Neural progenitor cell (in vitro differentiated cells): ENCODE data around the gene UBTD2. TPM values are rescaled to one million over a fixed set of nuclear protein-coding genes. Genes with fewer than 3 reads are reported as not detected.

Experiments used
- DNase-seq: peaks from one replicate; pipeline ENCODE4 v3.0.0-alpha.2; 2016; ENCODE audit warnings: low spot score
- H2AFZ ChIP-seq: fragments of 200-600 bp; sonication (generic); replicated peaks from 2 replicates; pipeline ENCODE4 v1.6.1; 2016; ENCODE audit warnings: antibody characterized with exemption
- H3F3A ChIP-seq: fragments of 200-600 bp; sonication (generic); 2 replicates; pipeline ENCODE4 v1.6.1; 2016; ENCODE audit warnings: antibody characterized with exemption, low read depth
- H3K27ac ChIP-seq: fragments of 200-600 bp; sonication (generic); 2 replicates; pipeline ENCODE4 v1.5.1; 2016; ENCODE audit warnings: mild to moderate bottlenecking
- H3K27me3 ChIP-seq: fragments of 200-600 bp; sonication (generic); 2 replicates; pipeline ENCODE4 v1.6.1; 2016; ENCODE audit warnings: mild to moderate bottlenecking, moderate library complexity
- H3K36me3 ChIP-seq: fragments of 200-600 bp; sonication (generic); 2 replicates; pipeline ENCODE4 v1.5.1; 2016
- H3K4me1 ChIP-seq: fragments of 200-600 bp; sonication (generic); 2 replicates; pipeline ENCODE4 v1.6.1; 2016; ENCODE audit warnings: mixed run types
- H3K4me2 ChIP-seq: fragments of 200-600 bp; sonication (generic); 2 replicates; pipeline ENCODE4 v1.6.1; 2016
- H3K4me3 ChIP-seq: fragments of 200-600 bp; sonication (generic); 2 replicates; pipeline ENCODE4 v1.5.1; 2016
- H3K79me2 ChIP-seq: fragments of 200-600 bp; sonication (generic); 2 replicates; pipeline ENCODE4 v1.6.1; 2016; ENCODE audit warnings: low read depth
- H3K9ac ChIP-seq: fragments of 200-600 bp; sonication (generic); 2 replicates; pipeline ENCODE4 v1.6.1; 2016
- H3K9me3 ChIP-seq: fragments of 200-600 bp; sonication (generic); 2 replicates; pipeline ENCODE4 v1.5.1; 2016; ENCODE audit warnings: low read depth
- H4K20me1 ChIP-seq: fragments of 200-600 bp; sonication (generic); 2 replicates; pipeline ENCODE4 v1.6.1; 2016; ENCODE audit warnings: low read depth
- H3K27ac Mint-ChIP-seq: 3 replicates; pipeline ENCODE4 v1.8.0; 2021; ENCODE audit warnings: mixed read lengths
- H3K27me3 Mint-ChIP-seq: 2 replicates; pipeline ENCODE4 v1.8.0; 2022; ENCODE audit warnings: low read depth, mild to moderate bottlenecking, inconsistent platforms, moderate library complexity, mixed read lengths; ENCODE audit not compliant: insufficient read depth
- H3K36me3 Mint-ChIP-seq: 3 replicates; pipeline ENCODE4 v1.8.0; 2021; ENCODE audit warnings: mixed read lengths
- H3K4me1 Mint-ChIP-seq: 3 replicates; pipeline ENCODE4 v1.8.0; 2021; ENCODE audit warnings: mixed read lengths
- H3K4me3 Mint-ChIP-seq: 3 replicates; pipeline ENCODE4 v1.8.0; 2021; ENCODE audit warnings: mild to moderate bottlenecking, moderate library complexity, mixed read lengths
- H3K9me3 Mint-ChIP-seq: 3 replicates; pipeline ENCODE4 v1.8.0; 2020; ENCODE audit warnings: mixed read lengths
- EZH2 ChIP-seq: fragments of 200-600 bp; sonication (generic); IDR thresholded peaks from 2 replicates; pipeline ENCODE4 v1.6.1; 2017; ENCODE audit warnings: antibody characterized with exemption, mild to moderate bottlenecking, moderate library complexity
- EZH2phosphoT487 ChIP-seq: fragments of 200-600 bp; sonication (generic); IDR thresholded peaks from 2 replicates; pipeline ENCODE4 v1.6.1; 2017; ENCODE audit warnings: antibody characterized with exemption
- total RNA-seq: library from RNA; depleted of rRNA; stranded (reverse); fragments of >200 nt; gene quantifications from 2 replicates; pipeline ENCODE4 v1.2.3, GENCODE V29; 2015; ENCODE audit warnings: low replicate concordance
- TF ChIP-seq, protein P1 (sequence below): fragments of 200-600 bp; sonication (generic); IDR thresholded peaks from 2 replicates; pipeline ENCODE4 v1.5.1; 2017; ENCODE audit warnings: antibody characterized with exemption, mild to moderate bottlenecking

Gene UBTD2
- total RNA-seq, 1 donor from 2014 or later: 92.9 TPM

DNA sequence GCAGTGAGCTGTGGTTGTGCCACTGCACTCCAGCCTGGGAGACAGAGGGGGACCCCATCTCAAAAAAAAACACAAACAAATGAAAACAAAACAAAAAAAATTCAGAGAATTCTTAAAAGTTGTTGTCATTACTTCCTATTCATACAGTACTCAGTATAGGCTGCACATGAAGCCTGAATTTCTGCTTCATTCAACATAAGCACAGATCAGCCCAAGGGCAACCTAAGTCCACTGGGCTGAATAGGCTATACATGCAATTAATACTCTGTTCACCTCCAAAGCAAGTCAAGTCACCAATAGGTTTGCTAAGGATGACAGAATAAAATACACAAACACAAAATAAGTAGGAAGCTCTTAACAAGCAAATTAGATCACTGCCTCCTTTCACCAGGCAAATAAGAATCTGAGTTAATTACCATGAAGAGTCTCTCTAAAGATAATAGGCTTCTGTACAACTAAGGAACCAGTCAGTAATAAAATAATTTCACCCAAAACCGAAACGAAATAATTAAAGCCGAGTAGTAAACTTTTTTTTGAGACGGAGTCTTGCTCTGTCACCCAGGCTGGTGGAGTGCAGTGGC is 18.7 kb downstream of the UBTD2 start:
- peaks cover 6% of the 10 kb centered on the region for H3K4me1 Mint-ChIP-seq
- Histone ChIP-seq H3K9ac (no peak overlapping the region), H3K27me3 (no peaks in the 10 kb centered on the region), H3K4me2 (no peak overlapping the region), H3K4me1 (peaks cover 4% of the 10 kb centered on the region), H3F3A (peaks cover 6% of the 10 kb centered on the region), H2AFZ (no peak overlapping the region), H3K79me2 (peaks cover 100% of the 10 kb centered on the region), H3K4me3 (no peak overlapping the region), H4K20me1 (peaks cover 92% of the 10 kb centered on the region), H3K27ac (no peak overlapping the region), H3K9me3 (no peaks in the 10 kb centered on the region), H3K36me3 (no peaks in the 10 kb centered on the region)
- H3K27me3 Mint-ChIP-seq: no peaks in the 10 kb centered on the region
- peaks cover 17% of the 10 kb centered on the region for H3K9me3 Mint-ChIP-seq
- peak overlapping the region; percentile 25 for H3K27ac Mint-ChIP-seq
- TF ChIP-seq, protein P1, sequence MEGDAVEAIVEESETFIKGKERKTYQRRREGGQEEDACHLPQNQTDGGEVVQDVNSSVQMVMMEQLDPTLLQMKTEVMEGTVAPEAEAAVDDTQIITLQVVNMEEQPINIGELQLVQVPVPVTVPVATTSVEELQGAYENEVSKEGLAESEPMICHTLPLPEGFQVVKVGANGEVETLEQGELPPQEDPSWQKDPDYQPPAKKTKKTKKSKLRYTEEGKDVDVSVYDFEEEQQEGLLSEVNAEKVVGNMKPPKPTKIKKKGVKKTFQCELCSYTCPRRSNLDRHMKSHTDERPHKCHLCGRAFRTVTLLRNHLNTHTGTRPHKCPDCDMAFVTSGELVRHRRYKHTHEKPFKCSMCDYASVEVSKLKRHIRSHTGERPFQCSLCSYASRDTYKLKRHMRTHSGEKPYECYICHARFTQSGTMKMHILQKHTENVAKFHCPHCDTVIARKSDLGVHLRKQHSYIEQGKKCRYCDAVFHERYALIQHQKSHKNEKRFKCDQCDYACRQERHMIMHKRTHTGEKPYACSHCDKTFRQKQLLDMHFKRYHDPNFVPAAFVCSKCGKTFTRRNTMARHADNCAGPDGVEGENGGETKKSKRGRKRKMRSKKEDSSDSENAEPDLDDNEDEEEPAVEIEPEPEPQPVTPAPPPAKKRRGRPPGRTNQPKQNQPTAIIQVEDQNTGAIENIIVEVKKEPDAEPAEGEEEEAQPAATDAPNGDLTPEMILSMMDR: no peak
- TF ChIP-seq EZH2phosphoT487: no peak
- no peak for TF ChIP-seq EZH2
- DNase-seq: no peak
- H3K4me3 Mint-ChIP-seq: no peak overlapping the region
- peaks cover 46% of the 10 kb centered on the region for H3K36me3 Mint-ChIP-seq

- Histone ChIP-seq H3K27me3 (no peaks in the 10 kb centered on the region), H4K20me1 (peaks cover under 1% of the 10 kb centered on the region), H3K4me3 (no peak overlapping the region), H2AFZ (no peak overlapping the region), H3K27ac (no peak overlapping the region), H3K79me2 (peaks cover 100% of the 10 kb centered on the region), H3K9me3 (peaks cover 18% of the 10 kb centered on the region), H3K4me1 (no peaks in the 10 kb centered on the region), H3F3A (peaks cover 13% of the 10 kb centered on the region), H3K4me2 (no peak overlapping the region), H3K36me3 (peaks cover 32% of the 10 kb centered on the region), H3K9ac (no peak overlapping the region)
- no peak overlapping the region for H3K27ac Mint-ChIP-seq
- H3K9me3 Mint-ChIP-seq: peaks cover 69% of the 10 kb centered on the region
- H3K4me1 Mint-ChIP-seq: no peaks in the 10 kb centered on the region
- H3K27me3 Mint-ChIP-seq: peaks cover 5% of the 10 kb centered on the region
- H3K4me3 Mint-ChIP-seq: no peak overlapping the region
- peaks cover 69% of the 10 kb centered on the region for H3K36me3 Mint-ChIP-seq
- DNase-seq: no peak
- TF ChIP-seq EZH2: no peak
- TF ChIP-seq, protein P1: no peak
- no peak for TF ChIP-seq EZH2phosphoT487
Observed at GRCh38 chr5:172255444-172255843, 28.1 kb downstream of the UBTD2 start.

GRCh38 chr5:172252501-172252900 is 31.1 kb downstream of the UBTD2 start:
- no peaks in the 10 kb centered on the region for H3K27me3 ChIP-seq
- H3K36me3 ChIP-seq: peaks cover 16% of the 10 kb centered on the region
- no peak overlapping the region for H3K4me3 ChIP-seq
- Mint-ChIP-seq H3K36me3 (peaks cover 67% of the 10 kb centered on the region), H3K9me3 (peaks cover 70% of the 10 kb centered on the region), H3K27me3 (peaks cover 5% of the 10 kb centered on the region), H3K4me1 (no peaks in the 10 kb centered on the region), H3K4me3 (no peak overlapping the region), H3K27ac (no peak overlapping the region)
- TF ChIP-seq, protein P1: no peak
- no peak for TF ChIP-seq EZH2phosphoT487
- no peak for TF ChIP-seq EZH2
- H3F3A ChIP-seq: peaks cover 13% of the 10 kb centered on the region
- H4K20me1 ChIP-seq: peaks cover 15% of the 10 kb centered on the region
- H3K9ac ChIP-seq: no peak overlapping the region
- no peak overlapping the region for H3K27ac ChIP-seq
- H3K9me3 ChIP-seq: peaks cover 17% of the 10 kb centered on the region
- no peak for DNase-seq
- H3K4me1 ChIP-seq: no peaks in the 10 kb centered on the region
- H2AFZ ChIP-seq: no peak overlapping the region
- peaks cover 100% of the 10 kb centered on the region for H3K79me2 ChIP-seq
- no peak overlapping the region for H3K4me2 ChIP-seq
